GM12878 (cell line): ENCODE data around the gene PLXDC1. TPM values are rescaled to one million over a fixed set of nuclear protein-coding genes. Genes with fewer than 3 reads are reported as not detected.

Experiments used
- ATAC-seq: fragments of 200-7000 bp; cut with Tn5 transposase; 3 replicates; pipeline ENCODE4 v1.9.1; 2020; ENCODE audit warnings: mild to moderate bottlenecking, moderate library complexity
- BruUV-seq: library from RNA; stranded (reverse); fragments of 400-500 nt; replicated peaks from 2 replicates; lab custom pipeline; 2021; lab: Mats Ljungman, UMichigan
- CTCF ChIA-PET: fragments of 300-600 bp; sonication (Branson Sonifier 250); formaldehyde crosslinking; extraction: SDS; loops from one replicate; lab custom pipeline; 2021; ENCODE audit warnings: inconsistent platforms; lab: Yijun Ruan, JAX
- POLR2A ChIA-PET: fragments of 350-600 bp; formaldehyde crosslinking; extraction: SDS; loops from one replicate; lab custom pipeline; 2021; ENCODE audit warnings: inconsistent platforms; lab: Charles Lee
- RAD21 ChIA-PET: fragments of 300-600 bp; sonication (Branson Sonifier 250); formaldehyde crosslinking; loops from one replicate; lab custom pipeline; 2023; ENCODE audit warnings: antibody characterized with exemption; ENCODE audit not compliant: unreplicated experiment; lab: Charles Lee
- SMC1A ChIA-PET: fragments of 300-600 bp; sonication (Branson Sonifier 250); formaldehyde crosslinking; loops from one replicate; lab custom pipeline; 2023; ENCODE audit not compliant: unreplicated experiment, uncharacterized antibody; lab: Charles Lee
- DNase-seq: peaks from one replicate; pipeline ENCODE4 v3.0.0-alpha.2; 2011; ENCODE audit warnings: low read depth, low spot score
- FAIRE-seq: peaks from 3 replicates; lab custom pipeline; 2011; peaks lifted over from hg19 to GRCh38; lab: Jason Lieb, UNC
- H2AFZ ChIP-seq: 2 replicates; pipeline ENCODE4 v1.6.0; 2011; ENCODE audit warnings: low read depth, low read length, control low read depth; ENCODE audit not compliant: control insufficient read depth
- H3K27ac ChIP-seq: 2 replicates; pipeline ENCODE4 v1.5.1; 2011; ENCODE audit warnings: control low read depth; ENCODE audit not compliant: control insufficient read depth, insufficient read depth
- H3K27me3 ChIP-seq, 2 experiments: replicated peaks in 1 of 2; 2 replicates each; pipeline versions ENCODE4 v1.6.0 to v1.6.1; 2011; ENCODE audit warnings: low read length in 1 of 2; ENCODE audit not compliant: control insufficient read depth in 2 of 2, insufficient read depth in 2 of 2
- H3K36me3 ChIP-seq, 2 experiments: 2 replicates each; pipeline ENCODE4 v1.5.1; 2011; ENCODE audit warnings: low read length in 1 of 2; ENCODE audit not compliant: control insufficient read depth in 2 of 2, insufficient read depth in 2 of 2
- H3K4me1 ChIP-seq: 2 replicates; pipeline ENCODE4 v1.6.1; 2011; ENCODE audit warnings: mild to moderate bottlenecking, low read length, moderate library complexity, mixed read lengths; ENCODE audit not compliant: control insufficient read depth, insufficient read depth
- H3K4me2 ChIP-seq: 2 replicates; pipeline ENCODE4 v1.6.0; 2011; ENCODE audit warnings: control low read depth; ENCODE audit not compliant: control insufficient read depth, insufficient read depth
- H3K4me3 ChIP-seq: fragments of 200-600 bp; sonication (generic); 2 replicates; pipeline ENCODE4 v1.5.1; 2016
- H3K79me2 ChIP-seq: 2 replicates; pipeline ENCODE4 v1.6.0; 2011; ENCODE audit warnings: low read length; ENCODE audit not compliant: control insufficient read depth, insufficient read depth
- H3K9ac ChIP-seq: 2 replicates; pipeline ENCODE4 v1.8.0; 2011; ENCODE audit warnings: low read length, control low read depth, mixed read lengths; ENCODE audit not compliant: control insufficient read depth, insufficient read depth
- H3K9me3 ChIP-seq: replicated peaks from 3 replicates; pipeline ENCODE4 v1.5.1; 2011; ENCODE audit warnings: mild to moderate bottlenecking, low read length; ENCODE audit not compliant: control insufficient read depth, insufficient read depth
- H4K20me1 ChIP-seq: 2 replicates; pipeline ENCODE4 v1.6.0; 2011; ENCODE audit not compliant: control insufficient read depth, insufficient read depth
- CBX3 ChIP-seq: fragments of 200-600 bp; sonication (generic); IDR thresholded peaks from 2 replicates; pipeline ENCODE4 v1.6.1; 2016; ENCODE audit warnings: low read depth, borderline replicate concordance
- CREM ChIP-seq: IDR thresholded peaks from 2 replicates; pipeline ENCODE4 v1.6.1; 2014; ENCODE audit warnings: antibody characterized with exemption, low read depth
- DPF2 ChIP-seq: fragments of 450-650 bp; IDR thresholded peaks from 2 replicates; pipeline ENCODE4 v1.6.1; 2017; ENCODE audit warnings: mild to moderate bottlenecking
- ESRRA ChIP-seq: IDR thresholded peaks from 2 replicates; pipeline ENCODE4 v1.6.1; 2012; ENCODE audit warnings: mild to moderate bottlenecking, low read length, improper control_type of control experiment
- ETV6 ChIP-seq, 2 experiments: fragments of 450-650 bp in 1 of 2; IDR thresholded peaks in 1 of 2; conservative IDR thresholded peaks in 1 of 2; 2 replicates each; pipeline ENCODE4 v1.6.1; 2014; ENCODE audit warnings: antibody characterized with exemption in 1 of 2, borderline replicate concordance in 1 of 2, low read depth in 1 of 2, mild to moderate bottlenecking in 1 of 2, moderate library complexity in 1 of 2
- HCFC1 ChIP-seq: fragments of 150-350 bp; IDR thresholded peaks from 2 replicates; pipeline ENCODE4 v1.6.1; 2014; ENCODE audit warnings: low read length
- HDAC6 ChIP-seq: fragments of 200-600 bp; sonication (generic); IDR thresholded peaks from one replicate; pipeline ENCODE4 v1.8.0; 2017; ENCODE audit warnings: antibody characterized with exemption; ENCODE audit not compliant: unreplicated experiment
- IKZF1 ChIP-seq: fragments of 450-650 bp; conservative IDR thresholded peaks from 2 replicates; pipeline ENCODE4 v1.6.1; 2017; ENCODE audit warnings: antibody characterized with exemption, mild to moderate bottlenecking
- KDM1A ChIP-seq: fragments of 200-600 bp; sonication (generic); IDR thresholded peaks from 2 replicates; pipeline ENCODE4 v1.6.1; 2016; ENCODE audit warnings: borderline replicate concordance
- MAX ChIP-seq: IDR thresholded peaks from 2 replicates; pipeline ENCODE4 v1.6.1; 2012; ENCODE audit warnings: low read depth, low read length, improper control_type of control experiment
- MXI1 ChIP-seq: fragments of 150-350 bp; IDR thresholded peaks from 2 replicates; pipeline ENCODE4 v1.6.1; 2011; ENCODE audit warnings: low read depth, mild to moderate bottlenecking, inconsistent platforms, low read length, improper control_type of control experiment
- PAX5 ChIP-seq: IDR thresholded peaks from 2 replicates; pipeline ENCODE4 v1.6.1; 2011; ENCODE audit warnings: low read depth, low read length, borderline replicate concordance
- POU2F2 ChIP-seq: IDR thresholded peaks from 3 replicates; pipeline ENCODE4 v1.6.1; 2011; ENCODE audit warnings: low read depth, mild to moderate bottlenecking, low read length, borderline replicate concordance
- RBBP5 ChIP-seq: fragments of 200-600 bp; sonication (generic); conservative IDR thresholded peaks from 2 replicates; pipeline ENCODE4 v1.6.1; 2016
- RELA ChIP-seq: fragments of 450-650 bp; IDR thresholded peaks from 2 replicates; pipeline ENCODE4 v1.8.0; 2014; ENCODE audit warnings: borderline replicate concordance; ENCODE audit not compliant: partially characterized antibody
- SMC3 ChIP-seq: IDR thresholded peaks from 2 replicates; pipeline ENCODE4 v1.6.1; 2011; ENCODE audit warnings: low read length, improper control_type of control experiment, borderline replicate concordance
- STAT1 ChIP-seq: fragments of 450-650 bp; conservative IDR thresholded peaks from 2 replicates; pipeline ENCODE4 v1.6.1; 2014; ENCODE audit warnings: antibody characterized with exemption, mild to moderate bottlenecking
- ZSCAN29 ChIP-seq: fragments of 450-650 bp; IDR thresholded peaks from 2 replicates; pipeline ENCODE4 v1.6.1; 2017; ENCODE audit warnings: mild to moderate bottlenecking, moderate library complexity
- WGBS: methylation state at CpG from one replicate; pipeline ENCODE4 v1.1.6; 2016; ENCODE audit warnings: low lambda C conversion rate; ENCODE audit not compliant: insufficient replicate concordance, insufficient coverage; ENCODE audit errors: missing lambda C conversion rate; 5-methylcytosine and 5-hydroxymethylcytosine counted together
- in situ Hi-C: fragments of 300-500 bp; cut with MboI; formaldehyde crosslinking; loops from 9 replicates; pipeline ENCODE4 v1.14.3; 2018; ENCODE audit warnings: mixed read lengths
- intact Hi-C: fragments of 100-400 bp; cut with micrococcal nuclease; formaldehyde crosslinking; loops from one replicate; pipeline ENCODE4 v1.14.2; 2022; ENCODE audit not compliant: unreplicated experiment
- polyA plus RNA-seq, 11 experiments: library from polyadenylated mRNA; depleted of rRNA in 4 of 11; unstranded in 6 of 11; stranded (reverse) in 5 of 11; fragments of >200 nt; fragmentation: Nextera tagmentation in 4 of 11; fragmentation: Illumina TruSeq in 1 of 11; extraction: Ambion mirVana in 4 of 11; extraction: Trizol in 1 of 11; gene quantifications; 1 replicate in 1 of 11; 2 replicates in 10 of 11; pipeline versions ENCODE4 v1.2.1 to v1.2.3, GENCODE V29; 2011 to 2016; ENCODE audit warnings: inconsistent platforms in 2 of 11, missing spikeins in 2 of 11, low read depth in 1 of 11
- total RNA-seq, 4 experiments: library from RNA; depleted of rRNA in 3 of 4; stranded (reverse); fragments of >200 nt in 3 of 4; fragmentation: Illumina TruSeq in 1 of 4; extraction: Trizol in 1 of 4; gene quantifications; 2 replicates each; pipeline versions ENCODE4 v1.2.1 to v1.2.3, GENCODE V29; 2013 to 2021
- TF ChIP-seq, protein P1 (sequence below): IDR thresholded peaks from 2 replicates; pipeline ENCODE4 v1.6.1; 2012; ENCODE audit warnings: improper control_type of control experiment, low read depth, low read length; ENCODE audit not compliant: insufficient replicate concordance

PLXDC1 gene
- total and polyA plus RNA-seq, 10 of the 15 experiments (the other 5 are each of a cell fraction or from before 2014, with no cell fraction given): 0.03 to 0.30 (median 0.22) TPM; not detected in 7

- H3K9me3 ChIP-seq: no peaks in the 10 kb centered on the region
- no peak overlapping the region for H3K4me3 ChIP-seq
- RAD21 ChIA-PET: no interaction called here
- WGBS: 22% methylated on average over 7 of the region's 7 CpGs
- peaks cover 13% of the 10 kb centered on the region for H3K4me1 ChIP-seq
- DNase-seq (no peak), FAIRE-seq (no peak), ATAC-seq (no peak)
- no peaks in the 10 kb centered on the region for H3K36me3 ChIP-seq
- TF ChIP-seq RELA (no peak), CBX3 (no peak), IKZF1 (no peak), ESRRA (no peak), STAT1 (no peak), DPF2 (no peak), ETV6 (conservative IDR thresholded peaks at IDR 0.05 in 1 of 2, IDR thresholded peaks at IDR 0.05 in 1 of 2; ENCODE audit: borderline replicate concordance in 1 of 2, low read depth in 1 of 2) (no peak), RBBP5 (no peak), PAX5 (no peak), HCFC1 (no peak), MXI1 (no peak), POU2F2 (no peak), SMC3 (no peak), MAX (no peak), HDAC6 (no peak), KDM1A (no peak), ZSCAN29 (no peak), CREM (no peak)
- TF ChIP-seq, protein P1, sequence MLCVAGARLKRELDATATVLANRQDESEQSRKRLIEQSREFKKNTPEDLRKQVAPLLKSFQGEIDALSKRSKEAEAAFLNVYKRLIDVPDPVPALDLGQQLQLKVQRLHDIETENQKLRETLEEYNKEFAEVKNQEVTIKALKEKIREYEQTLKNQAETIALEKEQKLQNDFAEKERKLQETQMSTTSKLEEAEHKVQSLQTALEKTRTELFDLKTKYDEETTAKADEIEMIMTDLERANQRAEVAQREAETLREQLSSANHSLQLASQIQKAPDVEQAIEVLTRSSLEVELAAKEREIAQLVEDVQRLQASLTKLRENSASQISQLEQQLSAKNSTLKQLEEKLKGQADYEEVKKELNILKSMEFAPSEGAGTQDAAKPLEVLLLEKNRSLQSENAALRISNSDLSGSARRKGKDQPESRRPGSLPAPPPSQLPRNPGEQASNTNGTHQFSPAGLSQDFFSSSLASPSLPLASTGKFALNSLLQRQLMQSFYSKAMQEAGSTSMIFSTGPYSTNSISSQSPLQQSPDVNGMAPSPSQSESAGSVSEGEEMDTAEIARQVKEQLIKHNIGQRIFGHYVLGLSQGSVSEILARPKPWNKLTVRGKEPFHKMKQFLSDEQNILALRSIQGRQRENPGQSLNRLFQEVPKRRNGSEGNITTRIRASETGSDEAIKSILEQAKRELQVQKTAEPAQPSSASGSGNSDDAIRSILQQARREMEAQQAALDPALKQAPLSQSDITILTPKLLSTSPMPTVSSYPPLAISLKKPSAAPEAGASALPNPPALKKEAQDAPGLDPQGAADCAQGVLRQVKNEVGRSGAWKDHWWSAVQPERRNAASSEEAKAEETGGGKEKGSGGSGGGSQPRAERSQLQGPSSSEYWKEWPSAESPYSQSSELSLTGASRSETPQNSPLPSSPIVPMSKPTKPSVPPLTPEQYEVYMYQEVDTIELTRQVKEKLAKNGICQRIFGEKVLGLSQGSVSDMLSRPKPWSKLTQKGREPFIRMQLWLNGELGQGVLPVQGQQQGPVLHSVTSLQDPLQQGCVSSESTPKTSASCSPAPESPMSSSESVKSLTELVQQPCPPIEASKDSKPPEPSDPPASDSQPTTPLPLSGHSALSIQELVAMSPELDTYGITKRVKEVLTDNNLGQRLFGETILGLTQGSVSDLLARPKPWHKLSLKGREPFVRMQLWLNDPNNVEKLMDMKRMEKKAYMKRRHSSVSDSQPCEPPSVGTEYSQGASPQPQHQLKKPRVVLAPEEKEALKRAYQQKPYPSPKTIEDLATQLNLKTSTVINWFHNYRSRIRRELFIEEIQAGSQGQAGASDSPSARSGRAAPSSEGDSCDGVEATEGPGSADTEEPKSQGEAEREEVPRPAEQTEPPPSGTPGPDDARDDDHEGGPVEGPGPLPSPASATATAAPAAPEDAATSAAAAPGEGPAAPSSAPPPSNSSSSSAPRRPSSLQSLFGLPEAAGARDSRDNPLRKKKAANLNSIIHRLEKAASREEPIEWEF: no peak
- no peak overlapping the region for H3K27ac ChIP-seq
- no peak overlapping the region for H3K9ac ChIP-seq
- in situ Hi-C loops: no loop called here
- H2AFZ ChIP-seq: no peak overlapping the region
- no peaks in the 10 kb centered on the region for H3K79me2 ChIP-seq
- POLR2A ChIA-PET: no interaction called here
- no peaks in the 10 kb centered on the region for H3K27me3 ChIP-seq
- CTCF ChIA-PET: interaction anchor here (0.8 to 1.0 kb wide), 2 partner anchors 30 to 140 kb away, joined by 3 read pairs; no protein-coding TSS in a partner anchor
- H3K4me2 ChIP-seq: no peak overlapping the region
- H4K20me1 ChIP-seq: no peaks in the 10 kb centered on the region
- SMC1A ChIA-PET: no interaction called here
- intact Hi-C loops: no loop called here
- BruUV-seq: no TSS peak
These were observed 28.4 kb downstream of the PLXDC1 start for GRCh38 chr17:39122991-39123390.
